Neural progenitor cell (in vitro differentiated cells): ENCODE results near the gene MACIR.

Source experiments
- EZH2 ChIP-seq: fragments of 200-600 bp; sonication (generic); IDR thresholded peaks from 2 replicates; pipeline ENCODE4 v1.6.1; 2017; ENCODE audit warnings: antibody characterized with exemption, mild to moderate bottlenecking, moderate library complexity
- EZH2phosphoT487 ChIP-seq: fragments of 200-600 bp; sonication (generic); IDR thresholded peaks from 2 replicates; pipeline ENCODE4 v1.6.1; 2017; ENCODE audit warnings: antibody characterized with exemption
- TF ChIP-seq, protein P1 (sequence below): fragments of 200-600 bp; sonication (generic); IDR thresholded peaks from 2 replicates; pipeline ENCODE4 v1.5.1; 2017; ENCODE audit warnings: antibody characterized with exemption, mild to moderate bottlenecking

DNA sequence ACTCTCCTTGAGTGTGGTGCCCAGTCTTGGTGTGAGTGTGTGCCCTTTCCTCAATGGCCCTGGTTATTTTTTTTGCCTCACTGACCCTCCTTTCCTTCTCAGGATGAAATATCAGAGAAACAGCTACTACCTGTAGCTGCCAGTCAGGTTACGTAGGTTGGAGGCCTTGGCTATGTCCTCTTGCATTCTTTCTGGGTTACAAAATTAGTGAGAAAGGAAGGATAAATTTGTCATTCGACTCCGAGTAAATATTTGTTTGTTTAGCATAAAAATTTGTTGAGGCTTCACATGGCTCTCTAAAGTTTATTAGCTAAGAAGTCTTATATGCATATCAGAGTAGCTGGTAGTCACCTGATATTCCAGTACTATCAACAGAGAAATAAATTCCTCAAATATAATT lies 15.4 kb downstream of the MACIR start:
- TF ChIP-seq, protein P1, sequence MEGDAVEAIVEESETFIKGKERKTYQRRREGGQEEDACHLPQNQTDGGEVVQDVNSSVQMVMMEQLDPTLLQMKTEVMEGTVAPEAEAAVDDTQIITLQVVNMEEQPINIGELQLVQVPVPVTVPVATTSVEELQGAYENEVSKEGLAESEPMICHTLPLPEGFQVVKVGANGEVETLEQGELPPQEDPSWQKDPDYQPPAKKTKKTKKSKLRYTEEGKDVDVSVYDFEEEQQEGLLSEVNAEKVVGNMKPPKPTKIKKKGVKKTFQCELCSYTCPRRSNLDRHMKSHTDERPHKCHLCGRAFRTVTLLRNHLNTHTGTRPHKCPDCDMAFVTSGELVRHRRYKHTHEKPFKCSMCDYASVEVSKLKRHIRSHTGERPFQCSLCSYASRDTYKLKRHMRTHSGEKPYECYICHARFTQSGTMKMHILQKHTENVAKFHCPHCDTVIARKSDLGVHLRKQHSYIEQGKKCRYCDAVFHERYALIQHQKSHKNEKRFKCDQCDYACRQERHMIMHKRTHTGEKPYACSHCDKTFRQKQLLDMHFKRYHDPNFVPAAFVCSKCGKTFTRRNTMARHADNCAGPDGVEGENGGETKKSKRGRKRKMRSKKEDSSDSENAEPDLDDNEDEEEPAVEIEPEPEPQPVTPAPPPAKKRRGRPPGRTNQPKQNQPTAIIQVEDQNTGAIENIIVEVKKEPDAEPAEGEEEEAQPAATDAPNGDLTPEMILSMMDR = no peak
- TF ChIP-seq EZH2 (no peak), EZH2phosphoT487 (no peak)
